GM12864 (cell line): Measurements from ENCODE around the gene IFITM5.
"Not testable (repeated sequence)": the region's sequence is repeated elsewhere in the genome, so short reads cannot be mapped to it uniquely, and the experiment has no call there.

ENCODE experiments used
- DNase-seq: peaks from one replicate; pipeline ENCODE4 v3.0.0-alpha.2; 2011; ENCODE audit warnings: low read depth
- H3K4me3 ChIP-seq: 2 replicates; pipeline ENCODE4 v1.5.1; 2011; ENCODE audit warnings: mild to moderate bottlenecking, low read depth, low read length, control low read depth
- TF ChIP-seq, protein P1 (sequence below): IDR thresholded peaks from 2 replicates; pipeline ENCODE4 v1.5.1; 2011; ENCODE audit warnings: low read depth, mild to moderate bottlenecking, moderate library complexity, low read length, control low read depth, inconsistent platforms; ENCODE audit errors: missing control alignments

Gene IFITM5

DNA sequence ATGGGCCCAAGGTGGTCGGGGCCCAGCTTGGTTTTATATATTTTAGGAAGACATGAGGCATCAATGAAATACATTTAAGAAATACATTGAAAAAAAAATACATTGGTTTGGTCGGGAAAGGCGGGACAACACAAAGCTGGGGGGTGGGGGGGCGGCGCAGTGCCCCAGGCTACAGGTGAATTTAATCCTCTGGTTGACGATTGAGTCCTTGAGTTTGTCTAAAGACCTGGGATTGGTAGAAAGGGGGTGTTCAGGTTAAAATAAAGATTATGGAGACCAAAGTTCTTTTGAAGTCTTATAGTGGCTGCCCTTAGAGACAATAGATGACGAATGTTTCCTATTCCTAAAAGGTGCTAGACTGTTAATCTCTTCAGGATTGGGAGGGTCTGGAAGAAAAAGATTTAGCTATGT lies 17.6 kb upstream of the IFITM5 start:
- H3K4me3 ChIP-seq: peak overlapping the region; percentile 95; the same call in 1 of the 2 replicates
- no peak for DNase-seq
- TF ChIP-seq, protein P1, sequence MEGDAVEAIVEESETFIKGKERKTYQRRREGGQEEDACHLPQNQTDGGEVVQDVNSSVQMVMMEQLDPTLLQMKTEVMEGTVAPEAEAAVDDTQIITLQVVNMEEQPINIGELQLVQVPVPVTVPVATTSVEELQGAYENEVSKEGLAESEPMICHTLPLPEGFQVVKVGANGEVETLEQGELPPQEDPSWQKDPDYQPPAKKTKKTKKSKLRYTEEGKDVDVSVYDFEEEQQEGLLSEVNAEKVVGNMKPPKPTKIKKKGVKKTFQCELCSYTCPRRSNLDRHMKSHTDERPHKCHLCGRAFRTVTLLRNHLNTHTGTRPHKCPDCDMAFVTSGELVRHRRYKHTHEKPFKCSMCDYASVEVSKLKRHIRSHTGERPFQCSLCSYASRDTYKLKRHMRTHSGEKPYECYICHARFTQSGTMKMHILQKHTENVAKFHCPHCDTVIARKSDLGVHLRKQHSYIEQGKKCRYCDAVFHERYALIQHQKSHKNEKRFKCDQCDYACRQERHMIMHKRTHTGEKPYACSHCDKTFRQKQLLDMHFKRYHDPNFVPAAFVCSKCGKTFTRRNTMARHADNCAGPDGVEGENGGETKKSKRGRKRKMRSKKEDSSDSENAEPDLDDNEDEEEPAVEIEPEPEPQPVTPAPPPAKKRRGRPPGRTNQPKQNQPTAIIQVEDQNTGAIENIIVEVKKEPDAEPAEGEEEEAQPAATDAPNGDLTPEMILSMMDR: no peak

DNA sequence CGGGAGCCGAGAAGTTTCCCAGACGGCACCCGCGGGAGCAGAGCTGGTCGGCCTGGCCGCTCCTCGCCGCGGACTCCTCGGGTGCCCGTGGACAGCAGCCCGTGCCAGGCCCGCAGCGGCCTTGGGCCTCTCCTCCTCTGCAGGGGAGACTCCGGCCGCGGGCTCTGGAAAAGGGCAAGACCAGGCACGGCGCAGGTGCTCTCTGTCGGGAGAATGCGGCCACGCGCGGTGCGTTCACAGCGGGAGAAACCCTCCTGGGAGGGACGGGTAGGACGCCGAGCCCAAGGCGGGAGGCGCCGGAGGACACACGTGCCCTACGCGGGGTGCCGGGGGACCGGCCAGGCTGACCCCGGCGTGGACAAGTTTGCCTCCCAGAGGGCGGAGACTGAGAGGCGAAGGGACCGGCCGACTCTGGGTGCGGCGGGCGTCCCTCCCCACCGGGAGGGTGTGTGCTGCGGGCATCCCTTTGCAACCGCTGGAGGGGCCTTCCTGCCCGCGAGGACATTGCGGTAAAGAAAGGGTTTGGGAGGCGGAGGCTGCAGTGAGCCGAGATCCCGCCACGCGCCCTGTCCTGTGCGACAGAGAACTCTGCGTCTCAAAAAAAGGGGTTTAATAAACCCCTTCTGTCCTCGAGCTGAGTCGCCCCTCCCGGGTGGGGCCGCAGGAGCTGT lies 16.8 kb upstream of the IFITM5 start:
- TF ChIP-seq, protein P1: no peak
- DNase-seq: no peak
- peak overlapping the region; percentile 95 for H3K4me3 ChIP-seq

DNA sequence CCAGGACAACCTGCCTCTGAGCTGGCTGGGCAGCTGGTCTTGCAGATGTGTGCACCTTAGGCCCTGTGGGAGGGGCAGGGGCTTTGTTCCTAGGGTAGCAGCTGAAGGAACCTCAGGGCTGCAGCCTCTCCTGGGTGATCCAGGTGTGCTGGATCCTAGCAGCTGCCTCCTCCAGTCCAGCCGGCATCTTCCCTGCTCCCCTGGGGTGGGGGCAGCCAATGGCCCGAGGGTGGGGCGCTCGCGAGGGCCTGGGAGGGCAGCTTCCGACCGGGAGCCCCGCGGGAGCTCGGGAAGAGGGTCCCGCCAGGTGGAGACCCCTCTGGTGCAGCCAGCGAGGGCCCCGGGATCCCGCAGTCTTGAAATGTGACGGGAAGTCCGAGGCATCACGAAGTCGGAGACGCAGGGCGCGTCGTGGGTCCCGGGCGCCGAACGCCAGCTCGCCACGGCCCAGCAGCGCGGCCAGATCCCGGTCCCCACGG lies 16.2 kb upstream of the IFITM5 start:
- H3K4me3 ChIP-seq: peak overlapping the region; percentile 95
- DNase-seq: no peak
- TF ChIP-seq, protein P1: no peak

DNA sequence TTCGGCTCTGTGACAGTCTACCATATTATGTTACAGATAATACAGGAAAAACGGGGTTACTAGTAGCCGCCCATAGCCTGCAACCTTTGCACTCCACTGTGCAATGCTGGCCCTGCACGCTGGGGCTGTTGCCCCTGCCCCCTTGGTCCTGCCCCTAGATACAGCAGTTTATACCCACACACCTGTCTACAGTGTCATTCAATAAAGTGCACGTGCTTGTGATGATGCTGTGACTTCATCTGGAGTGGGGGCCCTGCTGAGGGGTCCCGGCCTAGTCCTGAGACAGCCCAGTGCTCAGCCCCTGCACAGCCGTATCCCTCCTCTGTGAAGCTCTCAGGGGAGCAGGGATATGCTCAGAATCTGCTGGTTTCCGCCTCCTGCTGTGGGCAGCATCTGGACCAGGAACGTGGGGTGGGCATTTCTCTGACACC lies 15.7 kb upstream of the IFITM5 start:
- TF ChIP-seq, protein P1: no peak
- no peak for DNase-seq
- H3K4me3 ChIP-seq: peak overlapping the region; percentile 95

DNA sequence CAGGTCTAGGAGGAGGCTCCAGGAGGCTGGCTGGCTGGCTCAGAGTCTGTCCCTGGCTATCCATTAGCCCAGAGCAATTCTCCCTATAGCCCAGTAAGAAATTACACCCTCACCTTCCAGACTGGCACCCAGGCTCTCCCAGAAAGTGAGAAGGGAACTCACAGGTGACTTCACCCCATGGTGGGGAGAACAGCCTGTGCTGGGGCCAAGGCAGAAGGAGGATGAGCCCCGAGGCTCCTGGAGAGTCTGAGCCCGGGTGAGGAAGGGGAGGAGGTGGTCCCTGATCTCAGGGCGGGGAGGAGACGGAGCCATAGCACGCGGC lies 15.2 kb upstream of the IFITM5 start:
- peak overlapping the region; percentile 95 for H3K4me3 ChIP-seq
- not testable (repeated sequence) for DNase-seq

DNA sequence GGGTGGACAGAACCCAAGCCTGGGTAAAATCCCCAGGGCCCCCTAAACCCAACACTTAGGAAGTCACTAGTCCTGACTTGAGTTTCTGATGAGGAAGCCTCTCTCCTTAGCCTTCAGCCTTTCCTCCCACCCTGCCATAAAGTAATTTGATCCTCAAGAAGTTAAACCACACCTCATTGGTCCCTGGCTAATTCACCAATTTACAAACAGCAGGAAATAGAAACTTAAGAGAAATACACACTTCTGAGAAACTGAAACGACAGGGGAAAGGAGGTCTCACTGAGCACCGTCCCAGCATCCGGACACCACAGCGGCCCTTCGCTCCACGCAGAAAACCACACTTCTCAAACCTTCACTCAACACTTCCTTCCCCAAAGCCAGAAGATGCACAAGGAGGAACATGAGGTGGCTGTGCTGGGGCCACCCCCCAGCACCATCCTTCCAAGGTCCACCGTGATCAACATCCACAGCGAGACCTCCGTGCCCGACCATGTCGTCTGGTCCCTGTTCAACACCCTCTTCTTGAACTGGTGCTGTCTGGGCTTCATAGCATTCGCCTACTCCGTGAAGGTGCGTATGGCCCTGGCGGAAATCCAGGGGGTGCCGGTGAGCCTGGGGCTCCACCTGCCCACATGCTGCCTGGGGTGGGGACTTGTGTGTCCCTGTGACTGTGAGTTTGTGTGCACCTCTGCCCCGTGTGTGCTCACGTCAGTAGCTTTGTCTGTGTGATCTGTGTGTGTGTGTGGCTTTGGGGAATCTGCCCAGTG lies 14.6 kb upstream of the IFITM5 start, which contains the start of gene IFITM1:
Gene IFITM1, plus strand, starts transcription at position 254 of the 767 bp plus-strand sequence. Its CDS starts 131 bp downstream, at position 385.
- TF ChIP-seq, protein P1: no peak
- peak within 1 kb of the TSS; percentile 95 for H3K4me3 ChIP-seq
- peak; percentile 91 for DNase-seq

DNA sequence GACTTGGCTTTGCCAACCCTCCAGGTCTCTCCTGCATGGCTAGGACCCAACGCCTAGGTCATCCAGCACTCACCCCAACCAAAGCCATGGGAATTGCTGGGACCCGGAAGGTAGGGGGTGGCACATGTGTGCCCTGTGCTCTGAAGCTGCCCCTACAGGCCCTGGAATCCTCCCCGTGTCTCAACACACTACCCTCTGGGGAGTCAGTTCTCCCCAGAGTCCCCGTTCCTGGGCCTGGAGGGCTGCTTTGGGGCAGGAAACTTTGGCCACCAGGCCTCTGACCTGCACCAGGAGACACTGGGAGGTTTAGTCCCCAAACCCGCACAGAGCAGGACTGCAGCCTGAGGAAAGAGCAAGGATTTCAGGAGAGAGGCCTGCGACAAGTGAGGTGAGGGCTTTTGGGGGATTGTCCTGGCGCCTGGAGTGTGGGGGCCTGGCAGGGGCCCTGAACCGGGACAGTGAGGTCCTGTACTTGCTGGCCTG lies 14.0 kb upstream of the IFITM5 start:
- TF ChIP-seq, protein P1: no peak
- no peak for DNase-seq
- H3K4me3 ChIP-seq: peak overlapping the region; percentile 95
